Right lobe of liver (tissue), 4 donors: Measurements from ENCODE around the gene ASB15.

Experiments used
- POLR2A ChIP-seq: fragments of 450-650 bp; IDR thresholded peaks from one replicate; pipeline ENCODE4 v1.6.1; 2017; ENCODE audit warnings: antibody characterized with exemption, mild to moderate bottlenecking
- TF ChIP-seq, protein P1 (sequence below), 4 donors: fragments of 200-600 bp in 3 of 4; fragments of 450-650 bp in 1 of 4; IDR thresholded peaks; one replicate each; pipeline versions ENCODE4 v1.5.1 to v1.8.0; 2016 to 2022; ENCODE audit warnings: antibody characterized with exemption in 4 of 4, mild to moderate bottlenecking in 2 of 4
- donor health status: DM: no; HTN: no; CAD: no.
- donor health status: DM: no; HTN: no; CAD: no.
- donor health status: DM: no; HTN: yes; CAD: no.

DNA sequence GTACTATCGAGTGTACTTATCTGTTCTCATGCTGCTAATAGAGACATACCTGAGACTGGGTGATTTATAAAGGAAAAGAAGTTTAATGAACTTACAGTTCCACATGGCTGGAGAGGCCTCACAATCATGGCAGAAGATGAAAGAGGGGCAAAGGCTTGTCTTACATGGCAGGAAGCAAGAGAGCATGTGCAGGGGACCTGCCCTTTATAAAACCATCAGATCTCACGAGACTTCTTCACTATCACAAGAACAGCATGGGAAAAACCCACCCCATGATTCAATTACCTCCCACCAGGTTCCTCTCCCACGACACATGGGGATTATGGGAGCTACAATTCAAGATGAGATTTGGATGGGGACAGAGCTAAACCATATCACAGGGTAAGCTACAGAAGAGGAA, 48.5 kb upstream of the ASB15 start:
- TF ChIP-seq, protein P1, sequence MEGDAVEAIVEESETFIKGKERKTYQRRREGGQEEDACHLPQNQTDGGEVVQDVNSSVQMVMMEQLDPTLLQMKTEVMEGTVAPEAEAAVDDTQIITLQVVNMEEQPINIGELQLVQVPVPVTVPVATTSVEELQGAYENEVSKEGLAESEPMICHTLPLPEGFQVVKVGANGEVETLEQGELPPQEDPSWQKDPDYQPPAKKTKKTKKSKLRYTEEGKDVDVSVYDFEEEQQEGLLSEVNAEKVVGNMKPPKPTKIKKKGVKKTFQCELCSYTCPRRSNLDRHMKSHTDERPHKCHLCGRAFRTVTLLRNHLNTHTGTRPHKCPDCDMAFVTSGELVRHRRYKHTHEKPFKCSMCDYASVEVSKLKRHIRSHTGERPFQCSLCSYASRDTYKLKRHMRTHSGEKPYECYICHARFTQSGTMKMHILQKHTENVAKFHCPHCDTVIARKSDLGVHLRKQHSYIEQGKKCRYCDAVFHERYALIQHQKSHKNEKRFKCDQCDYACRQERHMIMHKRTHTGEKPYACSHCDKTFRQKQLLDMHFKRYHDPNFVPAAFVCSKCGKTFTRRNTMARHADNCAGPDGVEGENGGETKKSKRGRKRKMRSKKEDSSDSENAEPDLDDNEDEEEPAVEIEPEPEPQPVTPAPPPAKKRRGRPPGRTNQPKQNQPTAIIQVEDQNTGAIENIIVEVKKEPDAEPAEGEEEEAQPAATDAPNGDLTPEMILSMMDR (IDR thresholded peaks at IDR 0.05) = no peak
- TF ChIP-seq POLR2A = no peak
